ENCODE data around the gene PPIL1.
"Not testable (repeated sequence)": the region's sequence is repeated elsewhere in the genome, so short reads cannot be mapped to it uniquely, and the experiment has no call there.

PPIL1 gene

GRCh38 chr6:36820700-36821580, 53.7 kb downstream of the PPIL1 start:
- in situ Hi-C loops (cut with MboI; ENCODE audit: low sequenced_read_pairs), result no loop called here

- in situ Hi-C loops (cut with MboI; ENCODE audit: low sequenced_read_pairs), result no loop called here
Measured at GRCh38 chr6:36818756-36819155, 55.8 kb downstream of the PPIL1 start.

GRCh38 chr6:36817847-36818246, 56.8 kb downstream of the PPIL1 start:
- in situ Hi-C loops (cut with MboI; ENCODE audit: low sequenced_read_pairs), result no loop called here

- in situ Hi-C loops (cut with MboI; ENCODE audit: low sequenced_read_pairs), result no loop called here
Measured at GRCh38 chr6:36817176-36817817, 57.3 kb downstream of the PPIL1 start.

GRCh38 chr6:36815962-36816735, 58.5 kb downstream of the PPIL1 start:
- in situ Hi-C loops (cut with MboI; ENCODE audit: low sequenced_read_pairs), result no loop called here

- in situ Hi-C loops (cut with MboI; ENCODE audit: low sequenced_read_pairs), result no loop called here
Measured at GRCh38 chr6:36814249-36814648, 60.4 kb downstream of the PPIL1 start.

GRCh38 chr6:36813526-36813925, 61.1 kb downstream of the PPIL1 start:
- in situ Hi-C loops (cut with MboI; ENCODE audit: low sequenced_read_pairs), result no loop called here

- in situ Hi-C loops (cut with MboI; ENCODE audit: low sequenced_read_pairs), result not testable (repeated sequence)
Measured at GRCh38 chr6:36813047-36813446, 61.6 kb downstream of the PPIL1 start.

GRCh38 chr6:36809941-36810803, 64.4 kb downstream of the PPIL1 start:
- in situ Hi-C loops (cut with MboI; ENCODE audit: low sequenced_read_pairs), result no loop called here

- in situ Hi-C loops (cut with MboI; ENCODE audit: low sequenced_read_pairs), result no loop called here
Measured at GRCh38 chr6:36809156-36809555, 65.4 kb downstream of the PPIL1 start.

- in situ Hi-C loops (cut with MboI; ENCODE audit: low sequenced_read_pairs), result no loop called here
Measured at GRCh38 chr6:36808634-36809033, 66.0 kb downstream of the PPIL1 start.

- in situ Hi-C loops (cut with MboI; ENCODE audit: low sequenced_read_pairs), result no loop called here
Measured at GRCh38 chr6:36807750-36808149, 66.9 kb downstream of the PPIL1 start.

- in situ Hi-C loops (cut with MboI; ENCODE audit: low sequenced_read_pairs), result no loop called here
Measured at GRCh38 chr6:36807143-36807542, 67.5 kb downstream of the PPIL1 start.

- in situ Hi-C loops (cut with MboI; ENCODE audit: low sequenced_read_pairs), result no loop called here
Measured at GRCh38 chr6:36805917-36806316, 68.7 kb downstream of the PPIL1 start.

- in situ Hi-C loops (cut with MboI; ENCODE audit: low sequenced_read_pairs), result no loop called here
Measured at GRCh38 chr6:36805096-36805797, 69.4 kb downstream of the PPIL1 start.

Data from HL-60/S4 treated with retinoic acid at 250 ng/mL for 4 days and 3 days (cell line).